HG03045 (cell line): Measurements from ENCODE around the gene REXO5.

Source experiments
- ATAC-seq: cut with Tn5 transposase; IDR thresholded peaks from one replicate; pipeline ENCODE4 v1.9.1; 2021; ENCODE audit warnings: mild to moderate bottlenecking, moderate library complexity; ENCODE audit not compliant: unreplicated experiment

The REXO5 gene

GRCh38 chr16:20870122-20870820 lies 63.9 kb downstream of the REXO5 start:
- ATAC-seq = no peak

GRCh38 chr16:20871258-20871657 lies 64.9 kb downstream of the REXO5 start:
- ATAC-seq = no peak

DNA sequence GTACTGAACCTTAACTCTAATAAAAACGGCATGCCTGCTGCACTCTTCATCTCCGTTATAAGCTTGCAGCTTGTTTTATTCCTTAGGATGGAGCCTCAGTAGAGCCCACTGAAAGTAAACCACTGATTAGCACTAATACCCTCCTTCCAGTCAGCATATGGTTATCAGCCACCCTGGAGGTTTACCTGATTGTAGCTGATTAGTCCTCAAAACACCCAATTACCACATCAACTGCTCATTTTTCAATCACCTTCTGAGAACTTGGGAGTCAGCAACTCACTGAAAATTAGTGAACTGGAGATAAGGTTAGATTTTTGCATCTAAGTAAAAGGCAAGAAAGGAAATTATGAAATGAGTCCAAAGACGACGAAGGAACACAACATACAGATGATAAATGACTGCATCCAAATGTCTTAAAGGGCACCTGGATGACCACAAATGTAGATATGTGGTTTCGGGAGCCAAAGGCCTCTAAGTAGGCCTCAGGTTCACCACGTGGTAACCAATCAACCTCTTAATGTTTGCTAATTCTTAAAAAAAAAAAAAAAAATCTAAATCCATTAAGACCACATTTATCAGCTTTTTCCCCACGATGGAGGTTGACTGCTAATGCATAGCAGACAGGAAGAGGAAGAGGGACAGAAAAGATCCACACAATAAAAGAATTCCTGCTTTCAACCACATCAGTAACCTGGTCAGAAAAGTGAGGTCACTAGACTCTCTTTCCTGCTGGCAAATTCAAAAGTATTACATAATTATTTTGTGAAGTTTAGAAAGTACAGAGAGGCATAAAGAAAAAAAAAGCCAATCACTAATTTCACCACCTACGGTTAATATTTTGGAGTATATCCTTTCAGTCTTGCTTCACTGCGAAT lies 65.9 kb downstream of the REXO5 start:
- no peak for ATAC-seq

DNA sequence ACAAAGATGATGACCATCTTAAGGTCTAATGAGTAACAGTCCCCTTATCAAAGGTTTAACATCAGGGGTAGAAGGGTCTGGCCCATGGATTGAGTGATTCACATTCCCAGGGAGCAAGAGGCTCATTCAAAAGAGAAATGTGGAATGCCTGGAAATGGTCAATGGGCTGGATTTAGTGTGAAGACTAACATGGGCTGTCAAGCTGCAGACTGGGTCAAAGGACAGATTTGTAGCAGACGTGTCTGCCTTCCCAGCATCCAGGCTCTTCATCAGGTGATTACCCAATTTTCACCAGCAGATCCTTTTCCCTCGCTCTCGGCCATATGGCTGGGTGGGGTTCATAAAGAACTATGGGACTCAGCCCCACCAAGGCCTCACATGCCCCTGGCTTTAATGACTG lies 67.0 kb downstream of the REXO5 start:
- no peak for ATAC-seq

DNA sequence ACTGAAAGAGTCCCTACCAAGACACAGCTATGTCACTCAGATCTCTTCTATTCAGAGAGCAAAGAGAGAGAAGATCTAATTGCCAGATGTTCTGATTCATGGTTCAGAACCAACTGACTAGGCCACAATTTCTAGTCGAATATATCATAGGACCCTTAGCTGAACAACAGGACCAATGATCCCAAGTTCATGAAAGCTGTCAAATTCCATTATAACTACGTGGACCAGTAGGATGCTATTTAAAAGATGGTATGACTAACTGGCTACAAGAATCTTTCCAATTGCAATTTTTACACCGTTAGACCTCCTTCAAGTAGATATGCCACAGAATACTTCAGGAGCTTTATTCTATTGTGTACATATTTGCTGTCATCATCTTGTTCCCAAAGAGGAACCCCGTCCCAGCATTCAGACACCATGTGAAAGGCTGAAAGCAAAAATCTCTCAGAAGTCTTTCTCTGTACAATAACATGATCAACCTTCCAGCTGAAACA lies 67.8 kb downstream of the REXO5 start:
- ATAC-seq = no peak

DNA sequence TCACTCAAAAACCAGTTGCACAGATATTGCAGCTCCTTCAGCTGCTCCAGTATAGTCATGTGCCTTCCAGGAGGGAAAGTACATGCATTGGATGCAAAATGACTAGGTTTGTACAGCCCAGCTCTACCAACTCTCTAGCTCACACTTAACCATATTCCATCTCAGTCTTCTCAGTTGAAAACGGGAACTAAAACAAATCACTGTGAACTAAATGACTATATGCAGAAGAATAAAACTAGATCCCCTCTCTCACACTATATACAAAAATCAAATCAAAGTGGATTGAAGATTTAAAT lies 69.0 kb downstream of the REXO5 start:
- ATAC-seq = no peak

DNA sequence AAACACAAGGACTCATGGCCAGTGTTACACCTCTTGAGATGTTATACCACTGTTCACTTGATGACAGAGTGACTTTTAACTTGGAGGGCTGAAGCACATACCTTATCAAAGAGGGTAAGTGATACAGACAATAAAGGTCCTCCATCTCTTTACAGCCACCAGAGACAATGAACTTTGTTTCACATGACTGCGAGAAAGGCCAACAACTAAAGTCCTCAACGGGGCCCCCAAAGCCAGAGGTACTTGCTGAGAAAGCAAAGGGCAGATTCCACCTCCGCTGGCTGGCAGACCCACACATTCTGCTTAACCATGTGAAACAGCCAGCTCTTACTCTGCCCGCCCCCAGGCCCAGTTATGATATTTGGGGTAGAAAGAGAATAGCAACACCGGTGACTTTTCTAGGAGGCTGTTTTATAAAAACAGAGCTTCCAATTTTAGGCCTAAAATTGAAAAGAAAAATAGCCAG lies 72.4 kb downstream of the REXO5 start:
- no peak for ATAC-seq

DNA sequence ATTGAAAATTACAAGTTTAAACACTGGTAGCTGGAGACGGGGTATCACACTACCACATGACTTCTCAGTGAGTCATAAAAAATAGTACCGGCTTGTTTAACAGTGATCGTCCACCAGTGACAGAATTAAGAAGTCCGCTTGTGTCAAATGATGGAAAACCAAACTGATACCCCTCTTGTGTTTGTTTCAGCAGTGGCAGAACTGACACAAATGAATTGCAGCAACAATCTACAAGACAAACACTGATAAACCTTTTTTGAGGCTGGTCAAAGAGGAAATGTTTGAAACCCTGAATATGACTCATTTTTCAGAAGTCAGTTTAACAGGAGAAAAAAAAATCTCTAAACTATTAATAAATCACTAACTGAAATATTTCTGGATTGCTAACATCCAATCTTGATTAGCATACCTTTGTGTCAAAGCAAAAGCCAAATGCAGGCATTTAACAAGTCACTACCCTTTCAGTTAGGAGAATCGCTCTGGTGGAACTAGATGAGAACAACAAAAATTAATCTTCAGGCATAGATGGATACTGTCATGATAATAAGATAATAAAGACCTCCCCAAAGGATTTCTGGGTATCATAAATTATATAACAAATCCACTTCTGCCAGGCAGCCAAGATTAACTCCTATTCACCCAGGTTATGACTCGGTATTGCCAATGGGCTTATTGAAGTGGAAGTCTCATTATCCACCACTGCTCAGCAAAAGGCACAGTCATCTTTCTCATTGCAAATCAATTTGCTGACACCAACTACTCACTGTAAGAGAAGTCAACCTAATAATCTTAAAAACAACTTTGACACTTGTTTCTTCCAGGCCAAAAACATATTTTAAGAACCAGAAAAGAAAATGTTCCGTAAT lies 73.1 kb downstream of the REXO5 start:
- ATAC-seq = no peak

GRCh38 chr16:20880867-20881502 lies 74.7 kb downstream of the REXO5 start:
- no peak for ATAC-seq

DNA sequence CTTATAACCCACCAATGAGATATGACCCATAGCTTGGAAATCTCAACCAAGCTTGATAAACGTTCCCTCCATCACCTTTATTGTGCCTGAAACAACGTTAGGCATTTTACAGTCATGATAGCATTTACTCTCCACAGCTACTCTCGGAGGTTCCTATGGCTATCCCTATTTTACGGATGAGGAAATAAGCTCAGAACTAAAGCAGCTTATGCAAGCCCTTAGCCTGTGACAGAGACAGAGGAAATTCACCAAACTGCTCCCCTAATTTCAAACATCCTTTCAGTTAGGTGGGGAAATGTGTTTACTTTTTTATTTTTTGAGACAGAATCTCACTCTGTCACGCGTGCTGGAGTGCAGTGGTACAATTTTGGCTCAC lies 75.2 kb downstream of the REXO5 start:
- no peak for ATAC-seq

DNA sequence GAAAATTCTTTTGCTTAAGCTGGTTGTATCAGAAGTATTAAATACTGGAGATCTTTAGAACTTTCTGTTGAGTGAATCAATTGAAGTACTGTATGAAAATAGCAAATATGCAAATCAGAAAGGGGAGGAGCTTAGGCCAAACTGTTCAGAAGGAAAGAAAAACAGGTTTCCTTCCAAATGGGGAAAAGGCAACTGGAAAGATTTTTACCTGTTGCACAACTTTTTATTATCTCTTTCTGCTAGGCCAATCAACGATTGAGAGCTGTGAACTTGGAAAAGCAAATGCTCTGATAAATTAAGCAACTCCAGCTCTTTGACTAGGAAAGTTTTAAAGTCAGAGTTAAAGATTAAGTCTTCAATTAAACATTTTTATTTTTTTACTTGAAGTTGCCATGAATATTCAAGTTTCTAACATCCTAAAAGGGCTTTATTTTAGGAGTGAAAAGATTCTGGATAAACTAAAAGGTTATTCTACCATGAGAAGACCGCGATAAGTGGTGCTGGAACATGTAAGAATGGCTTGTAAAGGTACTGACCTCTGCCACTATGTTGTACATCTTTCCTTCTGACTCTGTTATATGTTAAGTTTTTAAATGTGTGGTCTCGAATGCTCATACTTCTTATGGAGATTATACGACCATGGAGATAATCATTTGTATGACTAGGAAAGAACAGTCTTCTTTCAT lies 77.4 kb downstream of the REXO5 start:
- no peak for ATAC-seq

DNA sequence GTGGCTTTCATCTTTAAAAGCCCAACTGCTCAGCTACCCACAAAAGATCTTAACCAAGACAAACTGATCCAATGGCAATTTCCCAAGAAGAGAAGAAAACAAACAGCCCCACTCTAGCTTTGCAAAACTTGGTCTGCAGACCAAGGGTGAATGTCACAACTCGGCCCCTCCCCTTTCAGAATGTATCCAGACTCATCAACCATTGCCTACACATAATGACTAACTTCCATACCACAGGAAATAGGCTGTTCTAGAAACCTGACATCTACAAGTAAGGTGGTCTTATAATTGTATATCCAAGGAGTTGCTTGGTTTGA lies 77.9 kb downstream of the REXO5 start:
- no peak for ATAC-seq

- ATAC-seq = no peak
These were observed 80.0 kb downstream of the REXO5 start for GRCh38 chr16:20886320-20886719.

DNA sequence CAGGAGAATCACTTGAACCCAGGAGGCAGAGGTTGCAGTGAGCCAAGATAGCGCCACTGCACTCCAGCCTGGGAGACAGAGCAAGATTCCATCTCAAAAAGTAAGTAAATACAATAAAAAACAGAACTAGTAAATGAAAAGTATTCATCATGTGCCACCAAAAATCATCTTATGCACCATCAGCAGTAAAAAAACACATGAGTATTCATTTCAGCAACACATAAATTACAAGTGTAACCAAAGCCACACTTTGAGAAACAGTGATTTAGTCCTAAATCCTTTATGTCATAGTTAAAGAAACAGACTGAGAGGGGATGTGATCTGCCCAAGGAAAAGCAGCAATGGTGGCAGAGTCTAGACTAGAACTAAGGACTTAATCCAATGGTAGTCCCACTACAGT lies 80.9 kb downstream of the REXO5 start:
- ATAC-seq = no peak

DNA sequence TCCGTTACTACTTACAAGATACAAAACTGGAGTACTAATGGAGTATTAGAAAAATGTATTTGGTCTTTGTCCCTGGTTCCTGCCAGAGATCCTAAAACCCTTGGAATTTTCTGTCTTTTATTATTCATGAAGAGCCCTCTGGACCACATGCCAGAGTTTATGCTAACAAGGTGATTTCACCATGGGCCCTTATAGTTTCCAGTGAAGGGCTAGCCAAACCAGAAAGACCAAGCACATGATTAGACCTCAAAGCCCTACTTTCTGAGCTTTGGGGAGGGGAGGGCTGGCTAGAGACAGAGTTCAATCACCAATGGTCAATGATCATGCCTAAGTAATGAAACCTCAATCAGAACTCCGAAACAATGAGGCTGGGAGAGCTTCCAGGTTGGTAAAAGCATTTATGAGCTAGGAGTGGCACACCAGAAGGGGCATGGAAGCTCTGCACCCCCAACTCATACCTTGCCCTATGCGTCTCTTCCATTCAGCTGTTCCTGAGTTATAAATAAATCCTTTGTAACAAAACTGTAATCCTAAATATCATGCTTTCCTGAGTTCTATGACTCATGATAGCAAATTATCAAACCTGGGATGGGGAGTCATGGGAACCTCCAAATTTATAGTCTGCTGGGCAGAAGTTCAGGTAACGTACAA lies 83.4 kb downstream of the REXO5 start:
- ATAC-seq = no peak

DNA sequence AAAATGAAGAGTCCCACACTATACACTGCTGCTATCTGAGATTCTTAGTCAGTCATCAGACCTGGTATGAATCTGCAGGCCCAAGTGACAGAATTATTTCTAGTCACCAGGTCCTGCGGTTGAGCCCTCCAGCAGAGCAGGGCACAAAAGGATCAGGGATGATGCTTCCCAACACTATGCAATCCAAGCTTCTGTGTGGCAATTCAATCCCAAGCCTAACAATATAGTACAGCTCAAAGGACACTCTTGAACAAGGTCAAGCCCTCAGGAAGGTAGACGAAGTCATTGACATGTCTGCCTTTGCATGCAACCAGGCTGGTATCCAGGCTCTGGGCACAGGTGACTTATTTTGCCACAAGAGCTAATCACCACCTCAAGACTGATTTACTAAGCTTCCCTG lies 88.1 kb downstream of the REXO5 start:
- ATAC-seq = no peak

DNA sequence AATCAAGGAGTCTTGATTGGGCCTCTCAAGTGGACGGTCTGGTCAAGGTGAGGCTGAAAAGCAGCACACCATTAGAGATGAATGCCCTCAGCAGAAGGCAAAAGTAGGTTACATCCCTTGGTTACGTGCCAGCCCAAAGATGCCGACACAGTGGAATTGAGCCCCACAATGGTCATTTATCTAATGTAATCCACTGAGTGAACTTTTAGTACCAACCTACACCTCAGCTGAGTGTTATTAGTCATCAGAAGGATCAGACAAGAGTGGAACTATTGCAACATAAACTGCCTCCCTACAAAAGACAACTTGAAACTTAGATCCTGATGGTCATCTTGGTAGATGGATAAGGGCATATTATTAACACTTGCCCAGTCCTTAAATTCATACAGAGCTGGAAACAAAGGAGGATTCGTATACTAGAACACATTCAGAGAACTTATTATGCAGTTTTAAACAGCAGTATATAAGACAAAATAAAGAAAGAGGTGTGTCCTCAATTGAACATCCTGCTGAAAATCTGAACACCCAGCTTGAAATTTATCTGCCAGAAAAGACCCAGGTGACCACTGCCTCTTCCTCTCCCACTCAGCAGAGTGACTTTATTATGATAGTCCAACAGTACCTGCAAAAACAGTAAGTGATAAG lies 91.0 kb downstream of the REXO5 start:
- ATAC-seq = no peak

- no peak for ATAC-seq
These were observed 91.6 kb downstream of the REXO5 start for GRCh38 chr16:20897922-20898321.

- no peak for ATAC-seq
These were observed 92.7 kb downstream of the REXO5 start for GRCh38 chr16:20899071-20899470.
